ENCODE results near the gene ARF4. TPM values are rescaled to one million over a fixed set of nuclear protein-coding genes. Genes with fewer than 3 reads are reported as not detected.

The ARF4 gene
- total and polyA plus RNA-seq, 2 donors (not counting 1 experiment from before 2014, with no cell fraction given): 30.2 to 38.1 TPM

- H3K27ac Mint-ChIP-seq: peak overlapping the region; percentile 97
- Histone ChIP-seq H4K20me1 (ENCODE audit: control insufficient read depth, insufficient read depth, low read length, poor library complexity, severe bottlenecking) (peaks cover 25% of the 10 kb centered on the region), H3K9ac (ENCODE audit: low read length) (peak overlapping the region; percentile 96), H3K4me1 (ENCODE audit: control insufficient read depth in 2 of 2, insufficient read depth in 2 of 2, low read length in 2 of 2) (peaks cover 29 to 34% of the 10 kb centered on the region in 2 donors), H3K27ac (ENCODE audit: low read length in 2 of 2) (peak overlapping the region; percentile 92 to 98), H3K4me2 (replicated peaks; ENCODE audit: low read depth, low read length, poor library complexity, severe bottlenecking) (peak overlapping the region; percentile 93), H3K27me3 (replicated peaks in 1 of 4; ENCODE audit: control extremely low read depth in 1 of 4, control insufficient read depth in 3 of 4, insufficient read depth in 4 of 4, low read length in 3 of 4) (no peaks in the 10 kb centered on the region), H3K79me2 (ENCODE audit: control insufficient read depth, insufficient read depth, low read length) (peaks cover 69% of the 10 kb centered on the region), H3K9me3 (ENCODE audit: control extremely low read depth in 1 of 3, control insufficient read depth in 2 of 3, insufficient read depth in 1 of 3, low read length in 2 of 3) (no peaks in the 10 kb centered on the region), H2AFZ (ENCODE audit: insufficient read depth, low read depth, low read length, poor library complexity, severe bottlenecking) (peak overlapping the region; percentile 67), H3K36me3 (replicated peaks in 1 of 2; ENCODE audit: control extremely low read depth in 1 of 2, control insufficient read depth in 1 of 2, extremely low read depth in 1 of 2, insufficient read depth in 2 of 2, low read length in 1 of 2) (peaks cover 0 to 5% of the 10 kb centered on the region in 2 experiments), H3K4me3 (ENCODE audit: control extremely low read depth in 1 of 5, extremely low read depth in 1 of 5, insufficient read depth in 1 of 5, low read depth in 2 of 5, low read length in 4 of 5) (peak overlapping the region; percentile 67 to 99 (median 90))
- H3K9me3 Mint-ChIP-seq (ENCODE audit: insufficient read depth): no peaks in the 10 kb centered on the region
- 0% methylated on average over 21 of the region's 31 CpGs for WGBS (ENCODE audit: insufficient coverage)
- DNase-seq (peak; percentile 62), ATAC-seq (ENCODE audit: low read depth) (no peak)
- peaks cover 50% of the 10 kb centered on the region for H3K4me1 Mint-ChIP-seq
- TF ChIP-seq EZH2 (IDR thresholded peaks at IDR 0.05; ENCODE audit: borderline replicate concordance, insufficient read depth, low read depth, low read length, poor library complexity, severe bottlenecking): no peak
- TF ChIP-seq CTCF (IDR thresholded peaks at IDR 0.05): no peak
- ChIA-PET POLR2A (interaction anchor here (0.6 to 3.2 kb wide), 5 partner anchors 39 to 259 kb away, joined by 3 to 26 read pairs (median 6); partner anchors contain the start of genes PDE12 and SLMAP), CTCF (interaction anchor here (2.1 to 3.4 kb wide), 2 partner anchors 40 to 159 kb away, joined by 8 to 16 read pairs; partner anchors contain the start of genes PDE12 and SLMAP)
- H3K27me3 Mint-ChIP-seq: no peaks in the 10 kb centered on the region
- intact Hi-C loops (cut with micrococcal nuclease): loop anchor here (1.0 to 10.0 kb wide), 8 partner anchors 40 to 914 kb away; partner anchors contain the start of genes APPL1, DENND6A, PDE12 and SLMAP
- H3K4me3 Mint-ChIP-seq: peak overlapping the region; percentile 96
Measured at GRCh38 chr3:57596495-57597126, 533 bp downstream of the ARF4 start.

- peaks cover 82% of the 10 kb centered on the region for H3K79me2 ChIP-seq (ENCODE audit: control insufficient read depth, insufficient read depth, low read length)
- ATAC-seq (ENCODE audit: low read depth): no peak
- H3K9ac ChIP-seq (ENCODE audit: low read length): no peak overlapping the region
- no peaks in the 10 kb centered on the region for H3K9me3 ChIP-seq (ENCODE audit: control extremely low read depth in 1 of 3, control insufficient read depth in 2 of 3, insufficient read depth in 1 of 3, low read length in 2 of 3)
- TF ChIP-seq CTCF (IDR thresholded peaks at IDR 0.05): no peak
- TF ChIP-seq EZH2 (IDR thresholded peaks at IDR 0.05; ENCODE audit: borderline replicate concordance, insufficient read depth, low read depth, low read length, poor library complexity, severe bottlenecking): no peak
- Mint-ChIP-seq H3K4me3 (peak overlapping the region; percentile 27), H3K27ac (no peak overlapping the region), H3K4me1 (peaks cover 51% of the 10 kb centered on the region), H3K27me3 (no peaks in the 10 kb centered on the region), H3K9me3 (ENCODE audit: insufficient read depth) (no peaks in the 10 kb centered on the region)
- ChIA-PET POLR2A (no interaction called here), CTCF (interaction anchor here (0.6 kb wide), 1 partner anchor 176 kb away, joined by 4 read pairs; no protein-coding TSS in a partner anchor)
- no peak for DNase-seq
- intact Hi-C loops (cut with micrococcal nuclease): loop anchor here (10.0 kb wide), 1 partner anchor 420 kb away; no protein-coding TSS in a partner anchor
- H3K36me3 ChIP-seq (replicated peaks in 1 of 2; ENCODE audit: control extremely low read depth in 1 of 2, control insufficient read depth in 1 of 2, extremely low read depth in 1 of 2, insufficient read depth in 2 of 2, low read length in 1 of 2): peaks cover 0 to 5% of the 10 kb centered on the region in 2 experiments
- no peak overlapping the region for H3K4me3 ChIP-seq (ENCODE audit: control extremely low read depth in 1 of 5, extremely low read depth in 1 of 5, insufficient read depth in 1 of 5, low read depth in 2 of 5, low read length in 4 of 5)
- H3K27me3 ChIP-seq (replicated peaks in 1 of 4; ENCODE audit: control extremely low read depth in 1 of 4, control insufficient read depth in 3 of 4, insufficient read depth in 4 of 4, low read length in 3 of 4): no peaks in the 10 kb centered on the region
- peaks cover 31% of the 10 kb centered on the region for H4K20me1 ChIP-seq (ENCODE audit: control insufficient read depth, insufficient read depth, low read length, poor library complexity, severe bottlenecking)
- peaks cover 29 to 34% of the 10 kb centered on the region in 2 donors for H3K4me1 ChIP-seq (ENCODE audit: control insufficient read depth in 2 of 2, insufficient read depth in 2 of 2, low read length in 2 of 2)
- H3K27ac ChIP-seq (ENCODE audit: low read length in 2 of 2): no peak overlapping the region
- no peak overlapping the region for H3K4me2 ChIP-seq (replicated peaks; ENCODE audit: low read depth, low read length, poor library complexity, severe bottlenecking)
- no CpG with 5 or more reads among the region's 5 CpGs for WGBS (ENCODE audit: insufficient coverage)
- no peak overlapping the region for H2AFZ ChIP-seq (ENCODE audit: insufficient read depth, low read depth, low read length, poor library complexity, severe bottlenecking)
Measured at GRCh38 chr3:57594576-57594975, 2.6 kb downstream of the ARF4 start.

Data from B cell (primary cell).